Thymus (tissue), 11 donors: Measurements from ENCODE around the gene OSR1. TPM values are rescaled to one million over a fixed set of nuclear protein-coding genes. Genes with fewer than 3 reads are reported as not detected.

Experiments
- DNase-seq, 9 donors: peaks; one replicate each; pipeline ENCODE4 v3.0.0-alpha.2; 2013; ENCODE audit warnings: low spot score in 9 of 9, low read depth in 6 of 9, missing footprints in 1 of 9
- H3K27ac ChIP-seq, 2 donors: one replicate each; pipeline ENCODE4 v1.5.1; 2013; ENCODE audit warnings: control low read depth in 1 of 2, low read depth in 1 of 2, low read length in 1 of 2, mild to moderate bottlenecking in 1 of 2, moderate library complexity in 1 of 2
- H3K27me3 ChIP-seq, 2 donors: one replicate each; pipeline ENCODE4 v1.5.1; 2013; ENCODE audit warnings: low read length in 1 of 2; ENCODE audit not compliant: control insufficient read depth in 2 of 2, insufficient read depth in 1 of 2
- H3K36me3 ChIP-seq, 2 donors: one replicate each; pipeline ENCODE4 v1.5.1; 2013; ENCODE audit warnings: low read length in 1 of 2, mild to moderate bottlenecking in 1 of 2, moderate library complexity in 1 of 2; ENCODE audit not compliant: control insufficient read depth in 2 of 2, insufficient read depth in 2 of 2
- H3K4me1 ChIP-seq, 2 donors: one replicate each; pipeline ENCODE4 v1.5.1; 2013; ENCODE audit warnings: low read length in 2 of 2; ENCODE audit not compliant: control insufficient read depth in 2 of 2, insufficient read depth in 2 of 2
- H3K4me3 ChIP-seq, 2 donors: one replicate each; pipeline ENCODE4 v1.5.1; 2013; ENCODE audit warnings: low read length in 2 of 2, control low read depth in 1 of 2, mild to moderate bottlenecking in 1 of 2
- H3K9me3 ChIP-seq, 2 donors: one replicate each; pipeline ENCODE4 v1.5.1; 2013; ENCODE audit warnings: low read length in 1 of 2, mild to moderate bottlenecking in 1 of 2; ENCODE audit not compliant: control insufficient read depth in 2 of 2, insufficient read depth in 1 of 2
- WGBS: extraction: QIAGEN DNeasy Blood & Tissue Kit; methylation state at CpG from one replicate; pipeline ENCODE4 v1.1.7; 2013; 5-methylcytosine and 5-hydroxymethylcytosine counted together
- polyA plus RNA-seq: library from polyadenylated mRNA; stranded (reverse); fragments of 200-250 nt; gene quantifications from one replicate; pipeline ENCODE4 v1.2.3, GENCODE V29; 2013
- total RNA-seq: library from RNA; stranded (reverse); fragments of 120-200 nt; gene quantifications from one replicate; pipeline ENCODE4 v1.2.4, GENCODE V29; 2013
- donor health status: healthy.

OSR1 gene
- total and polyA plus RNA-seq, 2 donors = 1.1 to 6.0 TPM

GRCh38 chr2:19301706-19302105, 56.7 kb downstream of the OSR1 start:
- Histone ChIP-seq H3K4me1 (no peaks in the 10 kb centered on the region), H3K9me3 (no peaks in the 10 kb centered on the region), H3K4me3 (no peak overlapping the region), H3K27me3 (no peaks in the 10 kb centered on the region), H3K27ac (no peak overlapping the region), H3K36me3 (no peaks in the 10 kb centered on the region)
- 78% methylated on average over 4 of the region's 4 CpGs for WGBS
- DNase-seq = no peak
